HG03280 (cell line): ENCODE measurements around the gene HAND1.

ENCODE experiments used
- ATAC-seq: cut with Tn5 transposase; IDR thresholded peaks from one replicate; pipeline ENCODE4 v1.9.1; 2021; ENCODE audit warnings: mild to moderate bottlenecking, moderate library complexity; ENCODE audit not compliant: unreplicated experiment

Gene HAND1

DNA sequence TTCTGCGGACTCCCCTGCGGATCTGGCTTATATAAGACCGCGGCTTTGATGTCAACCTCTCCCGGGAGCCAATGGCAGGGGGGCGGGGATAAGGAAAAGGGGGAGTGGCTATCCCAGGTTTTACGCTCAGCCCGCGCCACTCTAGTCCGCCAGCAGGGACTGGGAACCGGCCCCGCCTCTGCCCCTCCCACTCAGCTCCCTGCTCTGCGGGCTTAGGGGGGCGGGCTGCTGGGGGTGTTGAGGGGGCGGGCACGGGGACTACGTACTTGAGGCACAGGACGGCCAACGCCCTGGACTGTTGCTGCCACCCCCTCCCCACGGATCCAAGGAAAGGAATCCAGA, at the start of gene HAND1:
Gene HAND1 (minus strand): TSS at position 4 of the 342 bp plus-strand sequence. CDS start 219 bp downstream, outside the sequence.
- ATAC-seq = no peak

DNA sequence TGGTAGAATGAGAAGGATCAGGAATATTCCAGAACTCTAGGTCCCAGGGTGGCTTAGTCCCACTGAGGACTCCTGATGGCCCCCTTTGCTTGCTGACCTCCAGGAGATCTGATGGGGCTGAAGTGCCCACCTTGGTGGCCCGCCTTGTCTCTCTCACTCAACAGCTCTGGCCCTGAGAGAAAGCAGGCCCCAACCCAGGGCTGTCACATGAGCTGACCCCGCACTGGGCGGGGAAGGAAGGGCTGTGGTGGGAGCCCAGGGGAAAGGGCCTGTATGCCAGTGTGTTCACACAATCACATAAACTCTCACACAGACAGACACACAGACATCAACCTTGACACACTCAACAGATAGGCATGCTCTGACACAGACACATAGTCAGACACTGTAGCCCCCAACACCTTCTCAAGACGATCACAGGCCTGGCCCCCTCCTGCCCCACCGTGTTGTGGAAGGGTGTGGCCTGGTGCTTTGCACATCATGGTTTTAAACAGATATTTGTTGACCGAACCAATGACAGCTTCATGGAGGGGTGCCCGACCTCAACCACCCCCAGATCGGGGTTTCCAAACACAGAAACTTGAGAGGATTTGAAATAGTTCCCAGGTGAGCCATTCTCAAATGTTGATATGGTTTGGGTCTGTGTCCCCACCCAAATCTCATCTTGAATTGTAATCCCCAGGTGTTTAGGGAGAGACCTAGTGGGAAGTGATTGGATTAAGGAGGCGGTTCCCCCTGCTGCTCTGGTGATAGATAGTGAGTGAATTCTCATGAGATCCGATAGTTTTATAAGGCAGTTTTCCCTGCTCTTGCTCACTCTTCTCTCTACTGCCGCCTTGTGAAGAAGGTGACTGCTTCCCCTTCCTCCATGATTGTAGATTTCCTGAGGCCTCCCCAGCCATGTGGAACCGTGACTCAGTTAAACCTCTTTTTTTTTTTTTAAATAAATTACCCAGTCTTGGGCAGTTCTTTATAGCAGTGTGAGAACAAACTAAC, 48.5 kb upstream of the HAND1 start:
- no peak for ATAC-seq

DNA sequence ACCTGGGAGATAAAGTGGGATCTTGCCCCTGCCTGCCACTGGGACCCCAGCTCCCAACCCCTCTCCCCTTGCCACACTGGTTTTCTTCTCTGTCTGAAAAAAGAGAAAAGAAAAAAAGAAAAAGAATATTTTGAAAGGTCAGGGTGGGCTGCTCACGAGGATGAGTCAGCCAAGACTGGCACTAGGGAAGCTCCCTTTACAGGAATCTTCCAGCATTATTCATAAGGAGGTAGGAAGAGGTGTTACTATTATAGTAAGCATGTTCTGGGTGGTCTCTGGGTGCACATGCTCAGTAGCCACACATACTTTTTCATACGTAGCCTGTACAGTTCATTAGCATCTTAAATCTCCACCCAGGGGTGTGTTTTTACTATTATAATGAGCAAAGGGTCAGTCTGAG, 46.8 kb upstream of the HAND1 start:
- no peak for ATAC-seq

DNA sequence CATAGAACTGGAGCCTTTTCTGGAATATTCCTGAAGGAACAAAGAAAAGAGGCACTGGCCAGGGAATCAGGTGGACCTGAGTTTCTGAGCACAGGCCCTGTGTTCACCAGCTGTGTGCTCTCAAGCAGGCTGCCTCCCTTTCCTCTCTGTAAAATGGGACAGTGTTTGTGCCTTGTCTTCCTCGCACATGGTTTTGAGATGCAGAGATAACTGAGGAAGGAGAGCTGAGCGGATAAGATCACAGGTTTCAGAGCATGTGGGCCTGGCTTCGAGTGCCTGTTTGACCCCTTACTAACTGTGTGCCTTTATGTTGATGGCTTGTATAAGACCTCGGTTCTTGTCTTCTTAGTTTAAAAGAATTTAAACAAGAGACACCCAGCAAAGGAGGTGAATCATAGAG, 46.2 kb upstream of the HAND1 start:
- no peak for ATAC-seq

DNA sequence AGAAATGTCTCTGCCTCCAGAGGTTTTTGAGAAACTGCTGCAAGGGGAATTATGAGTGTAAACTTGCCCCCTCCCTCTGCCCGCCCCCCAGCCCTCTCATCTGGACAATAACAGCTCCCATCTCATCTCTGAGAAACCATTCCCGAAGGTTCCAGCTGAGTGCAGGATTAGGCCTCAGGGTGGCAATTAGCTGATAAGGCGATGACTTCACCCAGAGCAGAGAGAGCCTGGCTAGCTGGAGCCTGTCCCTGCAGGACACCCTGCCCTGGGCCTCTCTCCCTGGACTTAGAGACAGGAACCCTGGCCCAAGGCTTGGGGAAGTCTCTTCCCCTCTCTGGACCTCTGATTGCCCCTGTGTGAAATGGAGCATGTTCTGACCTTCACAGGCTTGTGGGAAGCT, 45.7 kb upstream of the HAND1 start:
- no peak for ATAC-seq

DNA sequence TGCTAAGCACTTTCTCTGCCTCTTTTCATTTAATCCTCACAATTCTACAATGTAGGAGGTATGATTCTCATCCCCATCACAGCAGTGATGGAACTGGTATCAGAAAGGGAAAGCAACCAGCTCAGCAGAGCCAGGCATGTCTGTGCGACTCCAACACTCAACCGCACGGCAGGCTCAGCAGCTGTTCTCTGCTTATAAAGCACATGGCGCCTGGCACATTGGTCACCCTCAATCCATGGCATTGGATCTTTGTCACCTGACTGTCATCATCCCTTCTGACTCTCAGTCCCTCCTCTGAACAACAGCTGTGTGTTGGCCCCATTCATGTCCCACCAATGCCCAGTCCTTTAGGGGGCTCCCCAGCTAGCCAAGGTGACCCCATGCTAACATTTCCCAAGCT, 45.1 kb upstream of the HAND1 start:
- ATAC-seq = no peak

DNA sequence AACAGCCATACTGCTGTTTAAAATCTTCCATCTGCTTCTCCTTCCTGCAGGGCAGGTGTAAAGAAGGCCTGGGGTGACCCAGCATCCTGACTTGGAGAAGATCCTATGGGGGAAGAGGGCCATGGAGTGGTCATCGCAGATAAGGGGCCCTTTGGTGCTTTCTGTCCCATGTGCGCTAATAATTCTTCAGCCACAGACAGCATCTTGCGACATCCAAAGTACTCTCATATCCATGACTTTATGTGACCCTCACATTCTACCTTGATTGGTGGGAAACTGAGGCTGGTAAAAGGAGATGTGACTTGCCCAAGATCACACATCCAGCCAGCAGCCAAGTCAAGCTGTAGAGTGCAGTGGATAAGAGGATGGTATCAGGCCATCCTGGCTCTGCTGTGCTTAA, 44.3 kb upstream of the HAND1 start:
- ATAC-seq = no peak

DNA sequence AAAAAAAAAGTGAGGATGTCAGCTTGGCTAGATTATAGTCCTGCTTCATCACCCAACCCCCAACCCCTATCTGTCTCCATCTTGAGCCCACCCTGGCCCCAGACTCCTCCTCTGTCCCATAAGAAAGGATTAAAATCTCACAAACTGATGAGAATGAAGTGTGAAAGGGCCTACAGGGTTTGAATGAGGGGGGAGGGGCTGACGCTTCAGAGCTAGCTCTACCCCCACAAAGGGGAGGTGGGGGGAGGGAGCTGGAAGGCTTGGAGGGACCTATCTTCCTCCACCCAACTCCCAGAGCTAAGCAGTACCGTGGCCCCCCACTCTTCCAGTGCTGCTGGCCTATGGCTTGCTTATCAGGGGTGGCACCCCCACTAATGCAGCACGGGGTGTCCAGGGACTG, 43.7 kb upstream of the HAND1 start:
- ATAC-seq = no peak

DNA sequence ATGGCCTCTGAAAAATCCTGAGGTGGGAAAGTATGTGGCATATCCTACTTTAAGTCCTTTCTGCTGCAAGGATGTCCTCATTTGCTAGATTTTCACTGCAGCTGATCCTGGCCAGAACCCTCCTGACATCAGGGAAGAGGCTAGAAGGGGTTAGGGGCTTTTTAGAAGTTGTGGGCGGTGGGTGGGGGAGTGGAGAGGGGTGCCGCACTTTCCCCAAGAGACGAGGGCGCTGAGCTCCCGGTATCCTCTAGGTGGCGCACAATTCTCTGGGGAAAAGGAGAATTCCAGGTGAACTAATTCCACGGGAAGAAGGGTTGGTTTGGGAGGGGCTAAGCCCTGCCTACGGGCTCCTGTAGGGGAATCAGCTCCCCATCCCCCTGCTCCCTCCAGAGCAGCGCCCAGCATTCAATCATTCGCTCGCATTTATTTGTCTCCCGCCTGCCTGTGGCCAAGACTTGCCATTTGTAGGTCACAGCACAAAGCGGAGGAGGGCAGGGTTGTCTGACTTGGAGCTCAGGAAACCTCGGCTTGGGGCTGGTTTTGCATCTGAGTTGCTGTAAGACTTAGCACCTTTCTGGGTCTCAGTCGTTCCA, 42.9 kb upstream of the HAND1 start:
- no peak for ATAC-seq

DNA sequence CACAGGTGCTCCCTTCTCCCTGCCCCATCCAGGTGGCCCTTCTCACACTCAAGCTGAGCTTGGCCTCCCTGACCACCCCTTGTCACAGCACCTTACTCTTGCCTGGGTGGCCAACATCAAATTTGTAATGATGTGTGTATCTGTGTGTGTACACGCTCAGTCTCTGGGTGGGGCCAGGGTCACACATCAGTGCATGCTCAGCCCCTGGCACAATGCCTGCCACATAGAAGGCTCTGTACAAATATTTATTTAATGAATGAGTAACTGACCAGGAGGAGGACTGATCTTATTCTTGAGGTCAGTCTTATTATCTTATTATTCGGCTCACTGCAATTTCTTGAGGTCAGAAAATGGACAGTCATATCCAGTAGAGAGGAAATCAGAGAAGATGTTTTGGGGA, 41.3 kb upstream of the HAND1 start:
- no peak for ATAC-seq

DNA sequence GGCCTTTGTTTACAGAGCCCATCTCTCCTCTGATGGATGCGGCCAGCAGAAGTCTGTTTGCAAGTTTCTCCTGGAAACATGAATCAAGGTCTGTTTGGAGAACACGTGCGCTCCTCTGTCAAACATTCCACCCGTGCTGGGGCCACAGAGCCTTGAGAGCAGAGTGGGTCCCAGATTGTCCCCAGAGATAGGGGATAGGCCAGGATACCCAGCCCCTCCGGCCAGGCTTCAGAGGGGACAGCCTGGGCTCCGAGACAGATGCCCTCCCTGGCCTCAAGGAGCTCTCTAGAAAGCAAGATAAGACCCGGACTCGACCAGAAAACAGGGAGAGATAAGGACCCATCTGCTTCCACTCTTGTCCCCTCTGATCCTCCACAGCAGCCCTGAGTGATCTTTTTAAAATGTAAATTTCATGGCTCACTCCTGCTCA, 40.4 kb upstream of the HAND1 start:
- ATAC-seq = no peak

DNA sequence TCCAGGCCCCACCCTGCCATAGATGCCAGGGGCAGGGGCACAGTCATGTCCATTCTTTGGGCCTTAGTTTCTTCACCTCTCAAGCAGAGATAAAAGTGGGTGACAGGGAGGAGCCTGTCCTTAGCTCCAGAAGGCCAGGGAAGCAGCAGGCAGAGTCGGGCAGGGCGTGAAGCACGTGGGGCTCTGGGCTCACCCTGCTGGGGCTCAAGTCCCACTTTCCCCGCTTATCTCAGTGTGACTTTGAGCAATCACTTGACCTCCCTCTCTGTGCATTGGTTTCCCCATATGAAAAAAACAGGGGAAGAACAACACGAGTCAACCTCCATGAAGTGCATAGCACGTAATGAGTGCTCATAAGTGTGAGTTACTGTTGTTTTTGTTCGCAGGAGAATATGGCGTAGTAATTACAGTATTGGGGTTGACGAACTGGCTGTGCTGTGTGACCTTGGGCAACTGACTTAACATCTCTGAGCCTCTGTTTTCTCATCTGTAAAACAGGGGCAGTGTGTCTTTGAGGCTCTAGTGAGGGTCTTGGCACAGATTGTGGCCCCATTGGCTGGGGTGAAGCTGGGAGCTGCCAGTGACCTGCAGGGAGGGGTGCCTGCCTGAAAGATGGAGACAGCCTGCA, 39.9 kb upstream of the HAND1 start:
- ATAC-seq = no peak

DNA sequence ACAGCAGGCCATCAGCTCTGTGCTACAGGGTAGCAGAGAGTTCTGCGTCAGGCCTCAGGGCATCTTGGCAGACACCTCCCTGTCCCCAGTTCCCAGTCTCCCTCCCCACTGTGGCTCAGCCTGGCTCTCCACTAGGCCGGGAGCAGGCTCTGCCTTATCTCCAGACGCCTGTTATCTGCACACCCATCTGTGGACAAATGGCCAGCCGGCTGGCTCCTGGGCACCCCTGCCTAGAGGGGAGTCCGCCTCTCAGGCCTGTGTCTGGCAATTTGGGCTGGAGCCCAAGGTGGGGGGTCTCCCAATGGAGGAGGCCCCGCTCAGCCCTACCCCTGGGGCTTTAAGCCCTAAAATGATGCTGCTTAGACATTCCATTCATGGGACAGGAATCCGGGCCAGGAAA, 39.2 kb upstream of the HAND1 start:
- ATAC-seq = no peak

DNA sequence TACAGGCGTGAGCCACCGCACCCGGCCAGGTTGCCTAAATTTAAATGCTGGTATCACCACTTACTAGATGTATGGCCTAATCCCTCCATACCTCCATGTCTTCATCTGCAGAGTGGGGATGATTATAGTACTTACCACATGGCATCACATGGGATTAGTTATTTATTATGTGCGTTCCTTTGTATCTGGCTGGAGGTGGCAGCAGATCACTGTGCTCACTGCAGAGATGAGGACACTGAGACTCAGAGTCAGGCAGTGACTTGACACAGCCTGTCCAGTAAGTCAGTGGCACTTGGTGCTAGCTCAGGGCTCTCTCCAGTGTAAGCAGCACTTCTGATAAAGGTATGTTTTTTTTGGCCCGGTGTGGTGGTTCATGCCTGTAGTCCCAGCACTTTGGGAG, 38.4 kb upstream of the HAND1 start:
- ATAC-seq = no peak

DNA sequence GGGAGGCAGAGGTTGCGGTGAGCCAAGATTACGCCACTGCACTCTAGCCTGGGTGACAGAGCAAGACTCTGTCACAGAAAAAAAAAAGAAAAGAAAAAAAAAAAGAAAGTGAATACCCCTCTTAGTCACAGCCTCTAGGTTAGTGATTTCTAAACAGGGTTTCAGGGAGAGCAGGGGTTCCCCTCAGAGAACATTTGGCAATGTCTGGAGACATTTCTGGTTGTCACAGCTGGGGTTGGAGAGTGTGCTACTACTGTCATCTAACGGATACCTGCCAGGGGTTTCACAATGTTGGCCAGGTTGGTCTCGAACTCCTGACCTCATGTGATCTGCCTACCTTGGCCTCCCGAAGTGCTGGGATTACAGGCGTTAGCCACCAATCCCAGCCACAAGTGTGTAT, 37.5 kb upstream of the HAND1 start:
- peak; percentile 75 for ATAC-seq

DNA sequence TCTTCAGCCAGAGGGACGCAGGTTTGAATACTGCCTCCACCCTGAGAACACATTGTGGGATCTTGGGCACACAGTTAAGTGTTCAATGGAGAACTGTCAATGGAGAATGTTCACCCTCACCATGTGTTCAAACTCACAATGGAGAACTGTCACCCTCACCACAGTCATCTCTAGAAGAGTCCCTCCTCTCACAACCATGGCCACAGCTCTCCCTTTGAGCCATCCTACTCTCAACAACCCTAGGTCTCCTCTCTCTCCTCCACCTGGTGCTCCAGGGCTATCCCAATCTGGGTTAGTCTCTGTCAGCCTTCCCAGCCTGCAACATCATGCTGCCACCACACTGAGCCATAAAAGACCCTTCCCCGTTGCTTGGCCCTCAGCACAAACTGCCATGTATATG, 36.3 kb upstream of the HAND1 start:
- ATAC-seq = peak; percentile 40

DNA sequence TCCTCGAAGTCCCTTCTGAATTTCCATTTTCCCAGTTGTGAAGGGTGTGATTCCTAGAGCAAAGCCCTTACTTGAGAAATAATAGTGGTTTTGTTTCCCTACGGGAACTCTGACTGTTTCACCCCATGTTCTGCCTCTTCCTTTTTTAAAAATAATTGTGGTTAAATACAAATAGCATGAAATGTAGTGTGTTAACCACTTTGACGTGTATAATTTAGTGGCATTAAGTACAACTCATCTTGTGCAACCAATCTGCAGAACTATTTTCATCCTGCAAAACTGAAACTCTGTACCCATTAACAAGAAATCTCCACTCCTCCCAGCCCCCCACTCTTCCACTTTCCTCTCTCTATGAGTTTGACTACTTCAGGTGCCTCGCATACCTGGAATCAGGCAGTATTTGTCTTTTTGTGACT, 35.6 kb upstream of the HAND1 start:
- no peak for ATAC-seq

DNA sequence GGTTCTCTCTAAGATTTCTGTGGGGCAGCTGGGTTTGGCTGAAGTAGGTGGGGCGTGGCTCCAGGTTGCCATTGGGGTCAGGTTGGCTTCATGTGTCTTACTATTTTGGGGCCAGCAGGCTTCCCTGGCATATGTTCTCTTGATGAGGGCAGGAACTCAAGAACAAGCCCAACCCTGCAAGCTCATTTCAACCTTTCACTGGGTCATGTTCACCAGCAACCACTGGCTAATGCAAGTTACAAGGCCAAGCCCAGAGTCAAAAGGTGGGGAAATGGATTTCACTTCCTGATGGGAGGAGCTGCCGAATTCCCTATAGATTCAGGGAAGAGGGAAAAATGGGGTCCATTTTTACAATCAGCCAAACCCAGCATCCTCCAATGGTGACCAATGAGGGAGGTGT, 34.0 kb upstream of the HAND1 start:
- ATAC-seq = no peak

DNA sequence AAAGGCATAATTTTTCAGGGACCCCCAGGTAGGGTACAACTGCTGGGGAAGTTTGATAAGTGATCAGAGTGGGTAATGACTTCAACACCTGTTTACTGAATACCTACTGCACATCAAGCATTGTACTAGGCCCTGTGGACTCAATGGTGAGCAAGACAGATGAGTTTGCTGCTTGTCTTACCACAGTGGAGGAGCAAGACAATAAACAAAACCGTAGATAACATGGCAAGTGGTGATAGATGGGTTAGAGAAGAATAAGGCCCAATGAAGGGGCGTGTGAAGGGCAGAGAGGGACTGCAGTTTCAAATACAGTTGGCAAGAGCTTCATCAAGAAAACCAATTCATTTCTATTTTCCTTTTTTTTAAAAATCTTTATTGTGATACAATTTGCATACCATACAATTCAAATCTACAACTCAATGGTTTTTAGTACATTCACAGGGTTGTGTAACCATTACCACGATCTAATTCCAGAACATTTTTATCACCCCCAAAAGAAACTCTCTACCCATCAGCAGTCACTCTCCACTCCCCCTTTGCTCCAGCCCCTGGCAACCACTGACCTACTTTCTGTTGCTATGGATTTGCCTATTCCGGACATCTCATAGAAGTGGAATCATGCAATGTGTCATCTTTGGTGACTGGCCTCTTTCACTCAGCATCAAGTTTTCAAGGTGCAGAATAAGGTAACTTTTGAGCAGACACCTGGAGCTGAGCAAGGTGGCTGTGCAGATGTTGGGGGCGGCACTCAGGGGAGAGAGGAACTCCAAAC, 31.9 kb upstream of the HAND1 start:
- no peak for ATAC-seq

DNA sequence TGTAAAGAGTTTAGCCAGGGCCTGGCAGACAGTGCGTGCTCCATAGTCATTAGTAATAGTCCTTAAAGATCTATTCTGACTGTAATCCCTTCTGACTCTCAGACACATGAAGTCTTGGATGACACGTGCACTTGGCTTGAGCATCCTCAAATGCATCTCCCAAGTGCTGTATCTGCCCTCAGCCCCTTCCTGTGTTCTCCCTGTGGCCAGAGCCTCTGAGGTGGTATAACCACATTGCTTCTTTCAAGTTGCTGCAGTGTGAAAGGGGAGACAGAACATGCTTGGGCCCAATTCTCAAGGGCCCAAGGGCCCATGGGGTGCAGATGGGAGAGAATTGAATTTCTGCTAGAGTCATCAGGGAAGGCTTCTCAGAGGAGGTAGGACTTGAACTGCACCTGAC, 30.1 kb upstream of the HAND1 start:
- ATAC-seq = no peak

DNA sequence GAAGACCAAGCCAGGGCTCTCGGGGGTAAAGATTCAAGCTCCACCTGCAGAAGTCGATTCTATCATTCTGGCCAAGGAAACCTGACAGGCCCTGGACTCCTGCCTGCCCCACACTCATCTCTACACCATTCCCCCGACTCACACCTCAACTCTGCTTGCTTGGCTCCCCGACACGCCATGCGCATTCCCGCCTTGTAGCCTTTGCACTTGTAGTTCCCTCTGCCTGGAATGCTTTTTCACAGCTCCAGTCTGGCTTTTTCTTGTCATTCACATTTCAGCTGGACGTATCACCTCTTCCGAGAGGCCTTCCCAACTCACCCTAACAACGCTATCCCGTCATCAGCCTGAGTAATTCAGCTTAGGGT, 28.7 kb upstream of the HAND1 start:
- ATAC-seq = no peak
